ENCODE data around the gene PCMTD2.

PCMTD2 gene

GRCh38 chr20:64244281-64244805 is 11.2 kb upstream of the PCMTD2 start:
- DNase-seq (ENCODE audit: low read depth in 2 of 2) = no peak
- no peak for TF ChIP-seq CTCF (IDR thresholded peaks at IDR 0.05; ENCODE audit: low read depth, low read length)
- no peak overlapping the region for H3K4me3 ChIP-seq (replicated peaks in 1 of 2; ENCODE audit: low read depth in 2 of 2, low read length in 2 of 2)

- no peak overlapping the region for H3K4me3 ChIP-seq (replicated peaks in 1 of 2; ENCODE audit: low read depth in 2 of 2, low read length in 2 of 2)
- DNase-seq (ENCODE audit: low read depth in 2 of 2) = no peak
- TF ChIP-seq CTCF (IDR thresholded peaks at IDR 0.05; ENCODE audit: low read depth, low read length) = no peak
Observed at GRCh38 chr20:64244870-64245603, 10.5 kb upstream of the PCMTD2 start.

GRCh38 chr20:64245746-64246595 is 9.6 kb upstream of the PCMTD2 start:
- DNase-seq (ENCODE audit: low read depth in 2 of 2) = no peak
- H3K4me3 ChIP-seq (replicated peaks in 1 of 2; ENCODE audit: low read depth in 2 of 2, low read length in 2 of 2) = no peak overlapping the region
- TF ChIP-seq CTCF (IDR thresholded peaks at IDR 0.05; ENCODE audit: low read depth, low read length) = no peak

DNA sequence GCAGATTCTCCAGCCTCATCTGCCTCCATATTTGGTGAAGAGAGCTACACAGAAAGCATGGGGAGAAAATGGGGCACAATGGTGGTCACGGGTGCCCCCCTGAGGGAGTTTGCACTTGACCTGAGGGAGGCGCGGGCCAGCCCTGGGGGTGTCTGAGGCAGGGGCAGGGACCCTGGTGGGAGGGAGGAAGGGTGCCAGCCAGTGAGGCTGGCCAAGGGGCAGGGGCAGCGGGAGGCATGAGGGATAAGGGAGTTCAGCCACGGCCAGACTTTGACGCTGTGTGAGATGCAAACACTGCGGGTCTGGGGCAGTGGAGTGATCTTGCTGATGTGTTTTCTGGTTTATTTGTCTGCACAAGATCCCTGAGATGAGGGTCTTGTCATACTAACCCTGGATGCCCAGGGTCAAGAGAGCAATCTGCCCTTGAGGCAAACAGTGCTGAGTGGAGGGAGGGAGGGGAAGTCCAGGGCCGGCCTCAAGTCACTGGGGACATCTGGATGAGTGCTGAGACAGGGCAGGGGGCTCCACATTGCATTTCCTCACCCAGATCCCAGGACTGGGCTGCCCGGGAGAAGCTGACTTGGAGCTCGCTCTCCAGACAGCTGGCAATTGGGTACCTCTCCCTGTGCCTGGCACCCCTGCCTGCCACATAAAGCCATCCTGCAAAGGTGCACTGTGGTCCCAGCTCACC is 8.8 kb upstream of the PCMTD2 start:
- TF ChIP-seq CTCF (IDR thresholded peaks at IDR 0.05; ENCODE audit: low read depth, low read length) = no peak
- DNase-seq (ENCODE audit: low read depth in 2 of 2) = no peak
- H3K4me3 ChIP-seq (replicated peaks in 1 of 2; ENCODE audit: low read depth in 2 of 2, low read length in 2 of 2) = no peak overlapping the region

GRCh38 chr20:64247307-64247618 is 8.3 kb upstream of the PCMTD2 start:
- no peak for TF ChIP-seq CTCF (IDR thresholded peaks at IDR 0.05; ENCODE audit: low read depth, low read length)
- no peak overlapping the region for H3K4me3 ChIP-seq (replicated peaks in 1 of 2; ENCODE audit: low read depth in 2 of 2, low read length in 2 of 2)
- no peak for DNase-seq (ENCODE audit: low read depth in 2 of 2)

GRCh38 chr20:64247970-64248841 is 7.3 kb upstream of the PCMTD2 start:
- H3K4me3 ChIP-seq (replicated peaks in 1 of 2; ENCODE audit: low read depth in 2 of 2, low read length in 2 of 2) = no peak overlapping the region
- no peak for DNase-seq (ENCODE audit: low read depth in 2 of 2)
- no peak for TF ChIP-seq CTCF (IDR thresholded peaks at IDR 0.05; ENCODE audit: low read depth, low read length)

Data from cardiac fibroblast (primary cell).